GM21526 (cell line): ENCODE measurements around the gene CYP2W1.
"Not testable (repeated sequence)": the region's sequence is repeated elsewhere in the genome, so short reads cannot be mapped to it uniquely, and the experiment has no call there.

Source experiments
- ATAC-seq: cut with Tn5 transposase; IDR thresholded peaks from one replicate; pipeline ENCODE4 v1.9.1; 2021; ENCODE audit warnings: moderate library complexity; ENCODE audit not compliant: unreplicated experiment, low FRiP score

Gene CYP2W1, protein sequence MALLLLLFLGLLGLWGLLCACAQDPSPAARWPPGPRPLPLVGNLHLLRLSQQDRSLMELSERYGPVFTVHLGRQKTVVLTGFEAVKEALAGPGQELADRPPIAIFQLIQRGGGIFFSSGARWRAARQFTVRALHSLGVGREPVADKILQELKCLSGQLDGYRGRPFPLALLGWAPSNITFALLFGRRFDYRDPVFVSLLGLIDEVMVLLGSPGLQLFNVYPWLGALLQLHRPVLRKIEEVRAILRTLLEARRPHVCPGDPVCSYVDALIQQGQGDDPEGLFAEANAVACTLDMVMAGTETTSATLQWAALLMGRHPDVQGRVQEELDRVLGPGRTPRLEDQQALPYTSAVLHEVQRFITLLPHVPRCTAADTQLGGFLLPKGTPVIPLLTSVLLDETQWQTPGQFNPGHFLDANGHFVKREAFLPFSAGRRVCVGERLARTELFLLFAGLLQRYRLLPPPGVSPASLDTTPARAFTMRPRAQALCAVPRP

DNA sequence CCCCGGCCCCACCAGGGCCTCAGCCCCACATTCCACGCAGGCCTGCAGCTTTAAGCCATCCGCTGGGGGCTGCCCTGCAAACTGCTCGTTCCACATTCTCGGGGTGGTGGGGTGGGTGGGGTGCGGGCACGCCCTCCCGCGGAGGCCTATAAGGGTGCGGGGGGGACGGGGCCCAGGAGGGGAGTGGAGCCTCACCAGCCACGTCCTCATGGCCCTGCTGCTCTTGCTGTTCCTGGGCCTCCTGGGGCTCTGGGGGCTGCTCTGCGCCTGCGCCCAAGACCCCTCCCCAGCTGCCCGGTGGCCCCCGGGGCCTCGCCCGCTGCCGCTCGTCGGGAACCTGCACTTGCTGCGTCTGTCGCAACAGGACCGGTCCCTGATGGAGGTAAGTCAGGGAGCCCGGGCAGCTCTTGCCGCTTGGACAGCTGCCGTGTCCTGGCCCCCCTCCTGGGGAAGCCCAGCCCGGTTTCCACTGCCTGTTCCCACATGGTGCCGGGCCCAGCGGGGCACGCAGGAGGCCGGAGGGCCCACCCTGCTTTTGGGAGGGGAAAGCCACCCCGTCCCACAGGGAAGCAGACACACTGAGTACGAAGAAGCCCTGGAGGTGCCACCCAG is at the start of gene CYP2W1:
TSS of gene CYP2W1 (plus strand) at position 178 of the 612 bp plus-strand sequence. CDS start at position 209, 31 bp downstream.
- ATAC-seq = no peak

DNA sequence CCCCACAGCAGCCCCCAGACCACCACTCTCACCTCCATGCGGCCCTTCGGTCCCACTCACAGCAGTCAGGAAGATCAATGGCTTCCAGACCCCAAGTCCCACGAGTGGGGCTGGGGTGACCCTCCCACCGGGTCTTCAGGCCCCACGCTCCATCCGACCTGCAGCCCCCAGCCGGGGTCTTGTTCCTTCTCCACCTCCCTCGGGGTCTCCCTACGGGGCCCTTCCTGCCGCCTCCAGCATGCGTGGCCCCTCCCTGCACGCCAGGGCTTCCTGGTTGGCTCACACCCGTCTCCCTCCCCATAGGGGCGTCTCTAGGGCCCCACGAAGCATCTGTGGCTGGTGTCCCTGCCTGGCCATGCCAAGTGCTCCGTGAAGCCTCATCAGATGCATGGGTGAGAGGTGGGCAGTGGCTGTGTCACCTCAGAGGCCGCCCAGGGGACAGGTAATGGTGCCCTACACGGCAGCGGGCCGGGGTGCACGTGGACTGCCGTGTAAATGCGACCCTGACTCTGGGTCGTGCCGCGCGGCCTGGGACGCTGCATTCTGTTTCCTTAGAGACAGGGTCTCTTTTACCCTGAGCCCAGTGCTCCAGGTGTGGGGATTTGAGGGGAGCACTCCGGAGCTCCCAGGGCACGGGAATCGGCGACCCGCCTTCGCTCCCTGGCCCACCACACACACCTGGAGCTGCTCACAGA is 48.4 kb upstream of the CYP2W1 start:
- no peak for ATAC-seq

DNA sequence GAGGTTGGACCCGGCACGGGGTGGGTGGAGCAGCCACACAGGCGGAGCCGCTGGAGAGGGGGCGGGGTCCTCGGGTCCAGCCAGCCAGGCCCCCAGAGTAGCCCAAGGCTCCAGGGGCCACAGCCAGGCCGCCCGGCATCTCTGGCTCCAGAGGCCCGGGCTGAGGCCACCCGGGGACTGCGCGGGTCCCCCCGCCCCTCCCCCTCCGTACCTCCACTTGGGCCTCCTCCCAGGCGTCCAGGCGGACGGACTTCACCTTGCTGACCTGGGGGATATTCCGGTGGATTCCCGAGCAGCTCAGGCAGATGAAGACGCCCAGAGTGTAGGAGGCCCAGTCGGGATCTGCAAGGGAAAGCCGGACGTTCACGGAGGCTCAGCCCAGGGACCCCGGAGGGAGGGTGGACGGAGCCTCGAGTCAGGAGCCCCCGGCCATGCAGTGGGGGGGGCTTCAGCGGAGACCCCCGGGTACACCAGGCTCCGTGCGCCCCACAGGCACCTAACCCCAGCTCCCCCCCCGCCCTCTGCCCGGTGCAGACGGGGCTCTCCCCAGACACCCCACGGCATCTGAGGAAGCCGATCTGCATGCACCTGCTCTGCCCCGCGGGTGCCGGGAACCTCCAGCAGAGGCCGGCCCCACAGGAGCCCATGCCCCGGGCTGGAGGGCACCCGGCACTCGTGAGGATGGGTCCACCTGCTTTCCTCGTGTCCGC is 47.7 kb upstream of the CYP2W1 start:
- no peak for ATAC-seq

DNA sequence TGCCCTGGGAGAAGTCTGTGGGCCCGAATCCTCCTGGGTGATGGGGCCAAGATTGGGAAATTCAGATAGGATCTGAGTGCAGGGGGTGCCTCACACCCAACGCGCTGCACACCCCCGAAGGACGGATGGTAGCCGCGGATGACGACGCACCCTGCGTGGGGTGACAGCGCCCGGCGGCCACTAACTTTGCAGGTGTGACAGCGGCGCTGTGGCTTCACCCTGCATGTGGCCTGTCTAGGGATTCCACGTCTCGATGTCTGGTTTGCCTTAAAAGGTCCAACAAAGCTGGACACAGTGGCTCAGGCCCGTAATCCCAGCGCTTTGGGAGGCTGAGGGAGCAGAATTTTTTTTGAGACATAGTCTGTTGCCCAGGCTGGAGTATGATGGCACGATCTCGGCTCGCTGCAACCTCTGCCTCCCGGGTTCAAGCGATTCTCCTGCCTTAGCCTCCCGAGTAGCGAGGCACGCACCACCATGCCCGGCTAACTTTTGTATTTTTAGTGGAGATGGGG is 47.1 kb upstream of the CYP2W1 start:
- ATAC-seq = no peak

DNA sequence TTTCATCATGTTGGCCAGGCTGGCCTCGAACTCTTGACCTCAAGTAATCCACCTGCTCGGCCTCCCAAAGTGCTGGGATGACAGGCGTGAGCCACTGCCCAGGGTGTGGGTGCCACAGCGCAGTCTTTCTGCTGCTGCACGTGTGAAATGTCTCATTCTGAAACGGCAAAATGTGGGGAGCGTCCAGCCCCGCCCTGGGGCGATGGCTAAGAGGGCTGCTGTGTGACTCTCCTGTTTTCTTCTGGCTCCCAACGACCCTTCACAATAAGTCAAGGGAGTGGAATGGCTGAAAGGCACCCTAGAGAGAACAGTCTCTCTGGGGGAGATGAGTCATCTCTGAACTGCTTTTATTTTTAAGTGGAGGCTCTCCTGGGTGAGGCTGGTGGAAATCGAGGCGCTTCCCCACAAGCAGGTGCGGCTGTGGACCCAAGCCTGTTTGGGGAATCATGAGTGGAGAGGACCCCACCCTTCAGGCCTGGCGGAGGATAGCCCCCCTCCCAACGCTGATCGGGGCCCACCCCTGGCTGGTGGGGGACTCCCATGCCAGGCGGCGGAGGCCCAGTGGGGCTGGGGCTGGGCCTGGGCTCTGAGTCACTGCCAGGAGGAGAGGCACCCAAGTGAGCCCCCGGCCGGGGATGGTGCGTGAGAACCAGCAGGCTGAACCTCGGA is 46.5 kb upstream of the CYP2W1 start:
- ATAC-seq = peak; percentile 74

DNA sequence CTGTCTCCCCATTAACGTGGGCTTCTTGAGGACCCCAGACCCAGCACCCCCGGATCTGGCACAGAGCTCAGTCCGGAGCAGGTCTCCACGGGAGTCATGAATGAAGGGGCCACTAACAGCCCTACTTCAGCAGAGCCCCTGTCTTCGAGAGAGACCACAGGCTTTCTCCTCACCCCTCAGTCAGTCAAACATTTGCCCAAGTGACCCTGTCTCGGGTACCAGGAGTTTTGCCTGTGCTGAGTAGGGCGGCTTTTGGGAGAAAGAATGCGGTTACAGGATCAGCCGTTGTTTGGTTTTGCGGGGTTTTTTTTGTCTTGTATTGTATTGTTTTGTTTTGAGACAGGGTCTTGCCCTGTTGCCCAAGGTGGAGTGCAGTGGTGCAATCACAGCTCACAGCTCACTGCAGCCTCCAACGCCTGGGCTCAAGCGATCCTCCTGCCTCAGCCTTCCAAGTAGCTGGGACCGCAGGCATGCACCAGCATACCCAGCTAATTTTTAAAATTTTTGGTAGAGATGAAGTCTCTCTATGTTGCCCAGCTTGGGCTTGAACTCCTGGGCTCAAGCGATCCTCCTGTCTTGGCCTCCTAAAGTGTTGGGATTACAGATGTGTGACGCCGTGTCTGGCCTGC is 45.0 kb upstream of the CYP2W1 start:
- ATAC-seq = no peak

DNA sequence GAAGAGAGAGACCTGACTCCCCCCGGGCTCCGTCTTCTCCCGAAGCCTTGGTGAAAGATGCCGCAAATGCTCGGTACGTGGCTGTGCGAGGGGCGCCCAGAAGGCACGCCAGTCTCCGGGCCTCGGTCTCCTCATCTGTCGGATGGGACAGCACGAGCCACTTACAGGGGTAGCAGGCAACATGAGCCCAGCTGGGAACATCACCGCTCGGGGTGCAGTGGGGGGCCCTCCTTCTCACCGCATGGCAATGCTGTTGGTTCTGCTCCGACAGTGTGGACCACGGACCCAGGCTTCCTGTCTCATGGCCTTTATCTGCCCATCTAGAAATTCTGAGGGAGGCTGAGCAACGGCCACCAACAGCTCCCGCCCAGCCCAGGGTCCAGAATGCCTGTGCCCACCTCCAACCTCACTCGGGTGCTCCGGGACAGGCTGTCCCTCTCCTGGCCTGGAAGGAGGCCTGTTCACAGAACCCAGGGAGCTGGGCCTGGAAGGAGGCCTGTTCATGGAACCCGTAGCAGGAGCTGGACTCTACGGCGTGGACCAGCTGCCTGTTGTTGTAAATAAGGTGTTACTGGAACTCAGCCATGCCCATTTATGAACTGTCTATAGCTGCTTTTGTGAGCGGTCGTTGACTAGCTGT is 44.3 kb upstream of the CYP2W1 start:
- no peak for ATAC-seq

DNA sequence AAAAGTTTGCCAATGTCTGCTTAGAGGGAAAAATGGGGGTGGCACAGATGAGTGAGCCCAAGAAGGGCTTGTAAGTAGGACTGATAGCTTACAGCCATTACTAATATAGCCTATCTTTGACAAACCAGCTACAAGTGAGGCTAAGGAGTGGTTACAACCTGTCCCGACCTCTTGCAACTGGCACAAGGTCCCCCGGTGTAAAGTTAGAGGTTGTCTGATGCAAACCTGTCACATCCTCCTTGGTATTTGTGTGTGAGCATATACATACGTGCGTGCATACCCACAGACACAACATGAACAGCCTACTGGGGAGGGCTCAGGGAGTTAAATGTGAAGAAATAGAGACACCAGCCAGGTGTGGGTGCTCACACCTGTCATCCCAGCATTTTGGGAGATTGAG is 43.1 kb upstream of the CYP2W1 start:
- ATAC-seq = no peak

DNA sequence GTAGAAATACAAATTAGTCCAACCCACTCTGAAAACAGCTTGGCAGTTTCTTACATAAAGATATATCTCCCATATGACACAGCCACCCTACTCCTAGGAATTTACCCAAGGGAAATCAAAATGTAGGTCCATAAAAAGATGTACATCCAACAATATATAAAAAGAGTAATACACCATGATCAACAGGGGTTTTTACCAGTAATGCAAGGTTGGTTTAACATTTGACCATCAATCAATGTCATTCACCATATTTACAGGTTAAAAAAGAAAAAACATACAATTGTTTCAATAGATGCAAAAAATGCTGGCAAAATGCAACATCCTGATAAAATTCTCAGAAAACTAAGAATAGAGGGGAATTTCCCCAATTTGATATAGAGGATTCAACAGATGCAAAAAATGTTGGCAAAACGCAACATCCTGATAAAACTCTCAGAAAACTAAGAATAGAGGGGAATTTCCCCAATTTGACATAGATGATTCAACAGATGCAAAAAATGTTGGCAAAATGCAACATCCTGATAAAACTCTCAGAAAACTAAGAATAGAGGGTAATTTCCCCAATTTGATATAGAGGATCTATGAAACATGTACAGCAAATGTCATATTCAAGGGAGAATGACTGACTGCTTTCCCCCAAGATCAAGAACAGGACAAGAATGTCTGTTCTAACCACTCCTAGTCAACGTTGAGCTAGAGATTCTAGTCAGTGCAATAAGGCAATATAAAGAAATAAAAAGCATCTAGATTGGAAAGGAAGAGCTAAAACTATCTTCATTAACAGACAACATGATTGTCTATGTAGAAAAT is 42.2 kb upstream of the CYP2W1 start:
- no peak for ATAC-seq

DNA sequence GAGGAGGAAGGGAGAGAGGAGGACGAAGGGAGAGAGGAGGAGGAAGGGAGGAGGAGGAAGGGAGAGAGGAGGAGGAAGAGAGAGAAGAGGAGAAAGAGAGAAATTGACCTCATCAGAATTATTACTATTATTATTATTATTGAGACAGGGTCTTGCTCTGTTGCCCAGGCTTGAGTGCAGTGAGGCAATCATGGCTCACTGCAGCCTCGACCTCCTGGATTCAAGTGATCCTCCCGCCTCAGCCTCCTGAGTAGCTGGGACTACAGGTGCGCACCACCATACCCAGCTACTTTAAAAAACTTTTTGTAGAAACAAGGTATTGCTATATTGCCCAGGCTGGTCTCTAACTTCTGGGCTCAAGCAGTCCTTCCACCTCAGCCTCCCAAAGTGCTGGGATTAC is 39.2 kb upstream of the CYP2W1 start:
- not testable (repeated sequence) for ATAC-seq

DNA sequence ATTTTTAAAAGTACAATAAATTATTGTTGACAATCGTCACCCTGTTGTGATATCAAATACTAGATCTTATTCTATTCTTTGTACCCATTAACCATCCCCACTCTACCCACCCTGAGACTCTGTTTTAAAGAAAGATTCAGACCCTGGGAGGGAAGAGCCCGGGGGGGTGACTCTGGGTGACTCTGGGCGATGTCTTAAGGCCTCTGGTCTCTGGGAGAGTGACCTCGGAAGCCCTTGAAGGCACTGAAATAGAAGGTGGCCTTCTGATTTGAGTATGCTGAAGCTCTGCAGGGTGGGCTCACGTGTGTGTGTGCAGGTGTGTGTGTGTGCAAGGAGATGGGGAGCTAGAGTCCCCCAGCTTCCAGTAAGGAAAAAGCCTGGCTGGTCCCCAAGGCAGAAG is 38.2 kb upstream of the CYP2W1 start:
- ATAC-seq = no peak

DNA sequence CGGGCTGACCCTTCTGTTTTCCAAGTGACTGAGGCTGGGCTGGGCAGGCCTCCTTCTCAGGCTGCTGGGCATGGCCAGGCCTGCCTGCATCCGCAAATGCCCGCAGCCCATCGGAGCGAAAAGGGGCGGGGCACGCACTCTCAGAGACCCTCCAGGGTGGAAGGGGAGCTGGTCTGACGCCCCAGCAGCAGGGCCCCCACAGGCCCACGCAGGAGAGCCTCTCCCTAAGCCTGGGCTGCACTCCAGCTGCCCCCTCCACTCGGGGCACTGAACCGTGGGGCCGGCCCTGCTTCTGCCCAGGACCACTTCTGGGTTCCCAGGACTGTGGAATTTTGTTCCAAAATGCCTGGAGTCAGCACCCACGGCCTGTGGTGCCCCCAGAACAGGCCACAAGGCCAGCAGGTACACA is 37.8 kb upstream of the CYP2W1 start:
- ATAC-seq = no peak

DNA sequence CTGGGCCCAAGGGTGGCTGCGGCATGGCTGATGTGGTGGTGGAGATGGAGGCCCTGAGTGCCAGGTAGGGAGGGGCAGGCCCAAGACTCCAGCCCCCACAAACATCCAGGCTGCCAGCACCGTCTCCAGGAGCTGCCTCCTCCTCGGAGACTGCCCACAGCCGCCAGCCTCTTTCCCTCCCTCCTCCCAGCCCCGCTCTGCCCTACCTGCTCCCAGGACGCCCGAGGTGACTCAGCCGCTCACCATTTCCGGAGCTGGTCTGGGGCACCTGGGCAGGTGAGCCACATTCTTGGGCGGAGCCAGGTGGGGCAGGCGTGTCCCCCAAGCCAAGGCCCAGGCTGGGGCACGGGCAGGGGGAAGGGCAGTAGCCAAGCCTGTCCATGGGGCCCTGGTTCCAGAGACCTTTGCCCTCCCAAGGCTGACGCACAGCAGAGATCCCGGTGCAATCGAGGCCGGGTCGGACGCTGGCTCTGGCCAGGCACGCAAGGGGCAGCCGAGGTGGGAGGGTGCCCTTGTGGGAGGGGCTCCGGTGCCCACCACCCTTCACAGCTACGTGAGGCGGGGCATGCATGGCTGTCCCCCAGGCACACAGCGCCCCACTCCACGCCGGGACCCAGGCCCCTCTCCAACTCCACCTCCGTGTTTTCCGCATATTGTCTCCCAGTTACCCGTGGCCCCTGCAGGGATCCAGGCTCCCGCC is 37.3 kb upstream of the CYP2W1 start:
- ATAC-seq = no peak

DNA sequence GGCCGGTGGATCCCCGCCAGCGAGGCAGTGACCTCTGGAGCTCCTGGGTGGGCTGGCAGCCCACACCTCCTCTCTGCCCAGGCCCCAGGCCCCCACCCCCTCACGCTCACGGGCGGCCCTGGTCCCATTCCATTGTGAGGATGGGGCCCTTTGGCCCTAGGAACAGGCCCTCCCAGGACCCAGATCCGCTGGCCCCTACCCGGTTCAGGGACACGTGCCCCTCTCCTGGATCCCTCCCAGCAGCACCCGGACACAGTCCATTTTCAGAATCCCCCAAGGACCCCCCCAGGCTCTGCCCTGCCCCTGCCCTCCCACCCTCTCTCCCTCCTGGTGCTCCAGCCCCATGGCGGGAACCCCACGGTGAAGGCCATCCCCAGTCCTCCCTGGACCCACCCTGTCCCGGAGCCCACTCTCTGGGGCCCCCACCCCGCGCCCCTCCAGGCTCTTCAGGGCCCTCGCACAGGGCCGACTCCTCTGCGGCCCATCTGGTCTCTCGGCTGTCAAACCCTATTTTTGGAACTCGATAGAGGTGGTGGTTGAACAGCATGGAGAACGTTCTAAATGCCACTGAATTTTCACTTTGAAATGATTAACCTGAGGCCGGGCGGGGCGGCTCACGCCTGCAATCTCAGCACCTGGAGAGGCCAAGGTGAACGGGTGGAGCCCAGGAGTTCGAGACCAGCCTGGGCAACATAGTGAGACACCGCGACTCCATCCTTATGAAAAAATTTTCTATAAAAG is 36.6 kb upstream of the CYP2W1 start:
- ATAC-seq = no peak

DNA sequence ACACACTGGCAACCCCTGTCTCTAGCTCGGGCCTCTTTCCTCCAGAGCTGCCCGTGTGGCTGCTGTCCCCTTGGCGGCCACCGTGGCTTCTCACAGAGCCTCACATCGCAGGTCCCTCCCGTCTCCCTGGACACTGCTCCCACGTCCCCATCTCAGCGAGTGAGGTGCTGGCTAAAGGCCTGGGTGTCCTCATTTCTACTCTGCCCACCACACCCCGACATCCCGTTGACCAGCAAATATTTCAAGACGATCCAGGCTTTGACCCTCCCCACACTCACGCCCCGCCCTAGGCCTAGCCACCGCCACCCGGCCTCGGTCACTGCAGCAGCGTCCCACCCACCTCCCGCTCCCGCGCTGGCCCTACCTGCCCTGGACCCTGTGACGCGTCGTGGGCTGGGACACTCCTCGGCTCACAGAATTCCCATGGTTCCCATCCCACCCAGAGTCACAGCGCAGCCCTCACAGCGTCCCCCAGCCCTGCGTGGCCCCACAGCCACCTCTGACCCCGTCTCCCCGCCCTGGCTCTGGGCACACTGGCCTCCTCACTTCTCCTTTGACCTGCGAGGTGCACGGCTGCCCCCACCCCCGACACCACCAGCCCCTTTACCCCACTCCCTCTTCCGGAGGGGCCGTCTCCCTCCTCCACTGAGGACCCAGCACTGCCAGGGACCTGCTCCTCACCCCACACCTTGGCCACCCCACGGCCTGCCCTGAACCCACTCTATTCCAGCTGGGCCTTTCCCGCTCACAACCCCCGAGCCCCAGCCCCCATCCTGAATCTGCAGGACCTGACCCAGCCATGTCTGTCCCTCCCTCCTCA is 35.4 kb upstream of the CYP2W1 start:
- no peak for ATAC-seq
